GM23338 (cell line): ENCODE measurements around the gene MAP1B. TPM values are rescaled to one million over a fixed set of nuclear protein-coding genes. Genes with fewer than 3 reads are reported as not detected.

Experiments used
- ATAC-seq: fragments of 200-7000 bp; cut with Tn5 transposase; 3 replicates; pipeline ENCODE4 v1.9.1; 2020
- DNase-seq: peaks from one replicate; pipeline ENCODE4 v3.0.0-alpha.2; 2015; ENCODE audit warnings: low spot score
- H2AFZ ChIP-seq: fragments of 200-600 bp; sonication (generic); 2 replicates; pipeline ENCODE4 v1.8.0; 2016; ENCODE audit warnings: antibody characterized with exemption, mild to moderate bottlenecking, moderate library complexity
- H3F3A ChIP-seq: fragments of 200-600 bp; sonication (generic); replicated peaks from 2 replicates; pipeline ENCODE4 v1.8.0; 2017; ENCODE audit warnings: antibody characterized with exemption, mixed run types, low read depth
- H3K27ac ChIP-seq: fragments of 200-600 bp; sonication (generic); 2 replicates; pipeline ENCODE4 v1.6.1; 2016; ENCODE audit warnings: low read depth
- H3K27me3 ChIP-seq: fragments of 200-600 bp; sonication (generic); 2 replicates; pipeline ENCODE4 v1.8.0; 2016; ENCODE audit warnings: mild to moderate bottlenecking, mixed run types, moderate library complexity; ENCODE audit not compliant: insufficient read depth
- H3K36me3 ChIP-seq: fragments of 200-600 bp; sonication (generic); 2 replicates; pipeline ENCODE4 v1.8.0; 2016; ENCODE audit warnings: mild to moderate bottlenecking; ENCODE audit not compliant: insufficient read depth
- H3K4me1 ChIP-seq: fragments of 200-600 bp; sonication (generic); 2 replicates; pipeline ENCODE4 v1.8.0; 2016; ENCODE audit warnings: mild to moderate bottlenecking, moderate library complexity; ENCODE audit not compliant: insufficient read depth
- H3K4me2 ChIP-seq: fragments of 200-600 bp; sonication (generic); 2 replicates; pipeline ENCODE4 v1.7.1; 2017; ENCODE audit warnings: mixed run types
- H3K4me3 ChIP-seq: fragments of 200-600 bp; sonication (generic); 2 replicates; pipeline ENCODE4 v1.6.1; 2016; ENCODE audit warnings: mixed run types
- H3K79me2 ChIP-seq: fragments of 200-600 bp; sonication (generic); replicated peaks from 2 replicates; pipeline ENCODE4 v1.8.0; 2017; ENCODE audit warnings: mild to moderate bottlenecking; ENCODE audit not compliant: insufficient read depth
- H3K9me2 ChIP-seq: fragments of 200-600 bp; sonication (generic); 2 replicates; pipeline ENCODE4 v1.8.0; 2017; ENCODE audit not compliant: insufficient read depth
- H4K20me1 ChIP-seq: fragments of 200-600 bp; sonication (generic); replicated peaks from 2 replicates; pipeline ENCODE4 v1.8.0; 2017; ENCODE audit warnings: mild to moderate bottlenecking; ENCODE audit not compliant: insufficient read depth
- H3K27ac Mint-ChIP-seq: 2 replicates; pipeline ENCODE4 v1.8.0; 2020; ENCODE audit warnings: inconsistent platforms, mild to moderate bottlenecking, moderate library complexity, mixed read lengths
- H3K27me3 Mint-ChIP-seq: 3 replicates; pipeline ENCODE4 v1.8.0; 2022; ENCODE audit warnings: low read depth, mild to moderate bottlenecking, moderate library complexity, mixed read lengths, inconsistent platforms; ENCODE audit not compliant: insufficient read depth, poor library complexity
- H3K36me3 Mint-ChIP-seq: 3 replicates; pipeline ENCODE4 v1.8.0; 2021; ENCODE audit warnings: low read depth, mild to moderate bottlenecking, inconsistent platforms, moderate library complexity, mixed read lengths
- H3K4me1 Mint-ChIP-seq: 3 replicates; pipeline ENCODE4 v1.8.0; 2020; ENCODE audit warnings: mild to moderate bottlenecking, inconsistent platforms, mixed read lengths
- H3K4me3 Mint-ChIP-seq: 3 replicates; pipeline ENCODE4 v1.8.0; 2021; ENCODE audit warnings: moderate library complexity, mild to moderate bottlenecking, inconsistent platforms, mixed read lengths
- H3K9me3 Mint-ChIP-seq: 3 replicates; pipeline ENCODE4 v1.8.0; 2020; ENCODE audit warnings: moderate library complexity, mild to moderate bottlenecking, inconsistent platforms, mixed read lengths
- CTCF ChIP-seq, 2 experiments: fragments of 200-600 bp in 1 of 2; sonication (generic) in 1 of 2; conservative IDR thresholded peaks; 2 replicates each; pipeline versions ENCODE4 v1.5.1 to v1.6.1; 2016 to 2017; ENCODE audit warnings: antibody characterized with exemption in 2 of 2, low read depth in 2 of 2, mild to moderate bottlenecking in 2 of 2, moderate library complexity in 1 of 2
- ETS1 ChIP-seq: IDR thresholded peaks from 2 replicates; pipeline ENCODE4 v1.6.1; 2016; ENCODE audit warnings: antibody characterized with exemption
- EZH2 ChIP-seq: fragments of 200-600 bp; sonication (generic); IDR thresholded peaks from one replicate; pipeline ENCODE4 v1.8.0; 2017; ENCODE audit warnings: antibody characterized with exemption, mild to moderate bottlenecking, low read depth; ENCODE audit not compliant: unreplicated experiment
- EZH2phosphoT487 ChIP-seq: fragments of 200-600 bp; sonication (generic); IDR thresholded peaks from one replicate; pipeline ENCODE4 v1.8.1; 2018; ENCODE audit warnings: antibody characterized with exemption; ENCODE audit not compliant: unreplicated experiment
- NANOG ChIP-seq: IDR thresholded peaks from 2 replicates; pipeline ENCODE4 v1.6.1; 2016; ENCODE audit warnings: antibody characterized with exemption, borderline replicate concordance
- POLR2AphosphoS5 ChIP-seq: IDR thresholded peaks from 2 replicates; pipeline ENCODE4 v1.6.1; 2016; ENCODE audit warnings: antibody characterized with exemption, low read depth
- STAT1 ChIP-seq: IDR thresholded peaks from one replicate; pipeline ENCODE4 v1.6.1; 2016; ENCODE audit warnings: antibody characterized with exemption; ENCODE audit not compliant: unreplicated experiment
- ZNF462 ChIP-seq: fragments of 250-450 bp; sonication (Bioruptor Pico); IDR thresholded peaks from 2 replicates; pipeline ENCODE4 v1.5.0; 2020; ENCODE audit warnings: mild to moderate bottlenecking, moderate library complexity
- polyA plus RNA-seq: library from polyadenylated mRNA; unstranded; fragments of >200 nt; fragmentation: Nextera tagmentation; extraction: Ambion mirVana; gene quantifications from 2 replicates; pipeline ENCODE4 v1.2.1, GENCODE V29; 2016
- total RNA-seq: library from RNA; depleted of rRNA; stranded (reverse); fragments of >200 nt; shearing (Covaris generic); gene quantifications from 2 replicates; pipeline ENCODE4 v1.2.3, GENCODE V29; 2014

The MAP1B gene
- total and polyA plus RNA-seq, 2 experiments from 2014 or later = 148 to 263 TPM

- Histone ChIP-seq H3F3A (no peaks in the 10 kb centered on the region), H3K27ac (no peak overlapping the region), H3K9me2 (peaks cover 32% of the 10 kb centered on the region), H3K4me3 (no peak overlapping the region), H3K4me1 (no peaks in the 10 kb centered on the region), H3K36me3 (peaks cover 28% of the 10 kb centered on the region), H3K4me2 (no peak overlapping the region), H3K79me2 (no peaks in the 10 kb centered on the region), H2AFZ (no peak overlapping the region), H4K20me1 (peaks cover 9% of the 10 kb centered on the region; the same call in 1 of the 2 replicates), H3K27me3 (no peaks in the 10 kb centered on the region)
- TF ChIP-seq STAT1 (no peak), EZH2phosphoT487 (no peak), ETS1 (no peak), EZH2 (no peak)
- H3K27me3 Mint-ChIP-seq = peaks cover 14% of the 10 kb centered on the region
- DNase-seq = no peak
- H3K4me1 Mint-ChIP-seq = peaks cover 2% of the 10 kb centered on the region; the same call in 2 of the 3 replicates
- H3K27ac Mint-ChIP-seq = no peak overlapping the region
- ATAC-seq = no peak
- H3K36me3 Mint-ChIP-seq = peaks cover 77% of the 10 kb centered on the region
- H3K9me3 Mint-ChIP-seq = peaks cover 11% of the 10 kb centered on the region; the same call in 2 of the 3 replicates
- H3K4me3 Mint-ChIP-seq = no peak overlapping the region
Measured at GRCh38 chr5:72195581-72195980, 88.3 kb downstream of the MAP1B start.

GRCh38 chr5:72197393-72197792, 90.1 kb downstream of the MAP1B start:
- no peak overlapping the region for H3K27ac Mint-ChIP-seq
- Histone ChIP-seq H4K20me1 (peaks cover 6% of the 10 kb centered on the region; the same call in 1 of the 2 replicates), H3F3A (no peaks in the 10 kb centered on the region), H3K27me3 (no peaks in the 10 kb centered on the region), H3K4me1 (peaks cover 7% of the 10 kb centered on the region; the same call in 1 of the 2 replicates), H2AFZ (no peak overlapping the region), H3K79me2 (no peaks in the 10 kb centered on the region), H3K27ac (no peak overlapping the region), H3K4me2 (no peak overlapping the region), H3K4me3 (no peak overlapping the region), H3K36me3 (peaks cover 28% of the 10 kb centered on the region), H3K9me2 (peaks cover 32% of the 10 kb centered on the region)
- no peak for ATAC-seq
- TF ChIP-seq ETS1 (no peak), POLR2AphosphoS5 (no peak), EZH2 (no peak), CTCF (conservative IDR thresholded peaks at IDR 0.05; ENCODE audit: low read depth in 2 of 2) (no peak), NANOG (no peak), ZNF462 (CRISPR knock-in tag) (no peak)
- DNase-seq = no peak
- no peak overlapping the region for H3K4me3 Mint-ChIP-seq
- peaks cover 9% of the 10 kb centered on the region for H3K4me1 Mint-ChIP-seq
- H3K9me3 Mint-ChIP-seq = peaks cover 11% of the 10 kb centered on the region; the same call in 2 of the 3 replicates
- H3K36me3 Mint-ChIP-seq = peaks cover 77% of the 10 kb centered on the region
- H3K27me3 Mint-ChIP-seq = peaks cover 12% of the 10 kb centered on the region
